Measurements from ENCODE around the gene TMEM163. TPM values are rescaled to one million over a fixed set of nuclear protein-coding genes. Genes with fewer than 3 reads are reported as not detected.

Gene TMEM163
- total RNA-seq, 1 experiment from 2014 or later: 0.12 TPM

- Histone ChIP-seq H3K9me3 (ENCODE audit: control insufficient read depth in 1 of 2, insufficient read depth in 1 of 2, low read depth in 1 of 2, low read length in 2 of 2) (no peaks in the 10 kb centered on the region), H3K9me2 (ENCODE audit: insufficient read depth) (no peaks in the 10 kb centered on the region), H2AFZ (ENCODE audit: low read depth, low read length, poor library complexity, severe bottlenecking) (no peak overlapping the region), H4K20me1 (ENCODE audit: insufficient read depth) (no peaks in the 10 kb centered on the region), H3K4me1 (ENCODE audit: control insufficient read depth in 1 of 2, insufficient read depth in 2 of 2, low read length in 2 of 2) (no peaks in the 10 kb centered on the region), H3K79me2 (ENCODE audit: insufficient read depth, low read length) (no peaks in the 10 kb centered on the region), H3K27ac (ENCODE audit: low read depth, low read length) (no peak overlapping the region), H3K4me3 (replicated peaks in 1 of 2; ENCODE audit: low read depth in 1 of 2, low read length in 2 of 2) (no peak overlapping the region), H3K4me2 (ENCODE audit: low read length) (no peak overlapping the region), H3K36me3 (ENCODE audit: control insufficient read depth in 1 of 2, insufficient read depth in 2 of 2, low read length in 2 of 2) (no peaks in the 10 kb centered on the region), H3K9ac (ENCODE audit: low read length) (no peak overlapping the region), H3K27me3 (ENCODE audit: insufficient read depth, low read length) (no peaks in the 10 kb centered on the region)
- CTCF ChIA-PET: no interaction called here
- BruUV-seq (replicated peaks): no TSS peak
- ATAC-seq: no peak
- RAD21 ChIA-PET (ENCODE audit: low non-redundant PET in 1 of 2, low total read pairs in 2 of 2, uncharacterized antibody in 2 of 2, unreplicated experiment in 2 of 2): no interaction called here
- DNase-seq (ENCODE audit: low read depth, low spot score): no peak
- no peak for TF ChIP-seq TCF7L2 (IDR thresholded peaks at IDR 0.05; ENCODE audit: borderline replicate concordance, extremely low read depth, insufficient read depth, insufficient read length)
- no peak for TF ChIP-seq ELF1 (IDR thresholded peaks at IDR 0.05; ENCODE audit: borderline replicate concordance, low read depth)
- no peak for TF ChIP-seq JUND (IDR thresholded peaks at IDR 0.05)
- TF ChIP-seq MAX (IDR thresholded peaks at IDR 0.05): no peak
- no peak for TF ChIP-seq YY1 (IDR thresholded peaks at IDR 0.05; ENCODE audit: extremely low read depth, insufficient replicate concordance, low read depth, low read length)
- TF ChIP-seq ZNF274 (IDR thresholded peaks at IDR 0.05; ENCODE audit: low read depth, low read length): no peak
- TF ChIP-seq POLR2A (IDR thresholded peaks at IDR 0.05; ENCODE audit: borderline replicate concordance, extremely low read depth, insufficient read depth, insufficient read length): no peak
- no peak for TF ChIP-seq EZH2 (IDR thresholded peaks at IDR 0.05)
- no peak for TF ChIP-seq FOSL1 (IDR thresholded peaks at IDR 0.05; ENCODE audit: low read depth)
- TF ChIP-seq ZBTB33 (IDR thresholded peaks at IDR 0.05; ENCODE audit: extremely low read depth, insufficient replicate concordance, low read length): no peak
- no peak for TF ChIP-seq REST (IDR thresholded peaks at IDR 0.05; ENCODE audit: low read depth)
- no peak for TF ChIP-seq CEBPB (IDR thresholded peaks at IDR 0.05; ENCODE audit: low read depth)
- no peak for TF ChIP-seq ZFX (IDR thresholded peaks at IDR 0.05)
- TF ChIP-seq EZH2phosphoT487 (IDR thresholded peaks at IDR 0.05; ENCODE audit: borderline replicate concordance): no peak
- no peak for TF ChIP-seq POLR2AphosphoS5 (IDR thresholded peaks at IDR 0.05; ENCODE audit: low read depth, low read length)
- no peak for TF ChIP-seq EGR1 (IDR thresholded peaks at IDR 0.05; ENCODE audit: low read depth)
- no peak for TF ChIP-seq CBX3 (IDR thresholded peaks at IDR 0.05; ENCODE audit: low read depth)
- no peak for TF ChIP-seq CTCF (IDR thresholded peaks at IDR 0.05 in 2 of 3, conservative IDR thresholded peaks at IDR 0.05 in 1 of 3; ENCODE audit: borderline replicate concordance in 1 of 3, insufficient read depth in 1 of 3, low read depth in 2 of 3, low read length in 2 of 3)
- intact Hi-C loops (cut with micrococcal nuclease): no loop called here
- POLR2A ChIA-PET: no interaction called here
Measured at GRCh38 chr2:134625311-134625710, 93.5 kb downstream of the TMEM163 start.

Data from HCT116 (cell line).